H9 (cell line): ENCODE measurements around the gene IGFBP4. TPM values are rescaled to one million over a fixed set of nuclear protein-coding genes. Genes with fewer than 3 reads are reported as not detected.

ENCODE experiments used
- DNase-seq: peaks from one replicate; pipeline ENCODE4 v3.0.0-alpha.2; 2017
- H2AFZ ChIP-seq: one replicate; pipeline ENCODE4 v1.6.1; 2013; ENCODE audit warnings: mild to moderate bottlenecking, low read length, control low read depth, moderate library complexity
- H2AK5ac ChIP-seq: 2 replicates; pipeline ENCODE4 v1.6.1; 2013; ENCODE audit warnings: low read length, control low read depth, mixed read lengths; ENCODE audit not compliant: insufficient read length
- H2BK120ac ChIP-seq: one replicate; pipeline ENCODE4 v1.6.1; 2013; ENCODE audit warnings: low read depth, mild to moderate bottlenecking, low read length, control low read depth, inconsistent platforms; ENCODE audit not compliant: poor library complexity, severe bottlenecking
- H2BK12ac ChIP-seq: 2 replicates; pipeline ENCODE4 v1.6.1; 2013; ENCODE audit warnings: low read length, control low read depth, mixed read lengths, low read depth; ENCODE audit not compliant: insufficient read length
- H2BK15ac ChIP-seq: 2 replicates; pipeline ENCODE4 v1.6.1; 2013; ENCODE audit warnings: low read depth, low read length, control low read depth
- H2BK20ac ChIP-seq: one replicate; pipeline ENCODE4 v1.6.1; 2013; ENCODE audit warnings: low read depth, mild to moderate bottlenecking, low read length, control low read depth, inconsistent platforms; ENCODE audit not compliant: poor library complexity, severe bottlenecking
- H2BK5ac ChIP-seq: 2 replicates; pipeline ENCODE4 v1.6.1; 2013; ENCODE audit warnings: low read length, control low read depth, mixed read lengths; ENCODE audit not compliant: insufficient read length
- H3K14ac ChIP-seq: 2 replicates; pipeline ENCODE4 v1.6.1; 2013; ENCODE audit warnings: low read length, control low read depth; ENCODE audit not compliant: insufficient read depth
- H3K18ac ChIP-seq: 2 replicates; pipeline ENCODE4 v1.6.1; 2013; ENCODE audit warnings: low read depth, mild to moderate bottlenecking, mixed read lengths, low read length, control low read depth; ENCODE audit not compliant: insufficient read length
- H3K23ac ChIP-seq: 2 replicates; pipeline ENCODE4 v1.6.1; 2013; ENCODE audit warnings: low read length, control low read depth, mixed read lengths, low read depth; ENCODE audit not compliant: insufficient read length
- H3K23me2 ChIP-seq: 2 replicates; pipeline ENCODE4 v1.6.1; 2013; ENCODE audit warnings: low read depth, mild to moderate bottlenecking, mixed read lengths, low read length, control low read depth; ENCODE audit not compliant: insufficient read length, poor library complexity, severe bottlenecking
- H3K27ac ChIP-seq: 2 replicates; pipeline ENCODE4 v1.5.1; 2013; ENCODE audit warnings: low read length, control low read depth, mixed read lengths, low read depth; ENCODE audit not compliant: insufficient read length
- H3K27me3 ChIP-seq: 2 replicates; pipeline ENCODE4 v1.6.1; 2013; ENCODE audit warnings: low read length, control low read depth, inconsistent platforms; ENCODE audit not compliant: insufficient read depth
- H3K4ac ChIP-seq: 2 replicates; pipeline ENCODE4 v1.6.1; 2013; ENCODE audit warnings: low read depth, mild to moderate bottlenecking, control low read depth, inconsistent platforms, low read length, moderate library complexity
- H3K4me1 ChIP-seq: 2 replicates; pipeline ENCODE4 v1.6.1; 2013; ENCODE audit warnings: low read length, control low read depth, inconsistent platforms; ENCODE audit not compliant: insufficient read depth
- H3K4me2 ChIP-seq: 2 replicates; pipeline ENCODE4 v1.6.1; 2013; ENCODE audit warnings: low read length, control low read depth, mixed read lengths; ENCODE audit not compliant: insufficient read length, insufficient read depth
- H3K56ac ChIP-seq: 2 replicates; pipeline ENCODE4 v1.6.1; 2013; ENCODE audit warnings: low read depth, mild to moderate bottlenecking, mixed read lengths, low read length, control low read depth; ENCODE audit not compliant: insufficient read length
- H3K79me1 ChIP-seq: 2 replicates; pipeline ENCODE4 v1.6.1; 2013; ENCODE audit warnings: low read depth, mild to moderate bottlenecking, moderate library complexity, low read length, control low read depth, inconsistent platforms; ENCODE audit not compliant: insufficient read depth, poor library complexity, severe bottlenecking
- H3K79me2 ChIP-seq: 2 replicates; pipeline ENCODE4 v1.6.1; 2013; ENCODE audit warnings: low read length, control low read depth, inconsistent platforms; ENCODE audit not compliant: insufficient read depth
- H3K9ac ChIP-seq: 2 replicates; pipeline ENCODE4 v1.6.1; 2013; ENCODE audit warnings: low read length, control low read depth, mixed read lengths; ENCODE audit not compliant: insufficient read length; ENCODE audit errors: extremely low read depth
- H3K9me3 ChIP-seq: one replicate; pipeline ENCODE4 v1.6.1; 2013; ENCODE audit warnings: low read depth, low read length, inconsistent platforms; ENCODE audit not compliant: control insufficient read depth
- H3T11ph ChIP-seq: one replicate; pipeline ENCODE4 v1.6.1; 2013; ENCODE audit warnings: mild to moderate bottlenecking, low read length, control low read depth, inconsistent platforms
- H4K20me1 ChIP-seq: one replicate; pipeline ENCODE4 v1.6.1; 2013; ENCODE audit not compliant: control insufficient read depth, insufficient read length, insufficient read depth
- H4K5ac ChIP-seq: 2 replicates; pipeline ENCODE4 v1.6.1; 2013; ENCODE audit warnings: low read depth, mild to moderate bottlenecking, mixed read lengths, low read length, control low read depth; ENCODE audit not compliant: insufficient read length
- H4K8ac ChIP-seq: replicated peaks from 2 replicates; pipeline ENCODE4 v1.6.1; 2013; ENCODE audit warnings: low read length, control low read depth, mixed read lengths, low read depth; ENCODE audit not compliant: insufficient read length
- H4K91ac ChIP-seq: 2 replicates; pipeline ENCODE4 v1.6.1; 2013; ENCODE audit warnings: low read depth, mild to moderate bottlenecking, moderate library complexity, mixed read lengths, low read length, control low read depth; ENCODE audit not compliant: insufficient read length
- H3K27ac Mint-ChIP-seq, 3 experiments: 2 replicates in 2 of 3; 3 replicates in 1 of 3; pipeline ENCODE4 v1.8.0; 2020 to 2021; ENCODE audit warnings: mixed read lengths in 3 of 3, mild to moderate bottlenecking in 1 of 3, moderate library complexity in 1 of 3
- H3K27me3 Mint-ChIP-seq: 2 replicates; pipeline ENCODE4 v1.8.0; 2021; ENCODE audit warnings: low read depth, mild to moderate bottlenecking, moderate library complexity, mixed read lengths
- H3K36me3 Mint-ChIP-seq, 3 experiments: 2 replicates in 2 of 3; 3 replicates in 1 of 3; pipeline ENCODE4 v1.8.0; 2020 to 2021; ENCODE audit warnings: low read depth in 3 of 3, mixed read lengths in 3 of 3; ENCODE audit not compliant: insufficient read depth in 1 of 3
- H3K4me1 Mint-ChIP-seq, 2 experiments: 2 replicates each; pipeline ENCODE4 v1.8.0; 2020; ENCODE audit warnings: mixed read lengths in 2 of 2
- H3K4me3 Mint-ChIP-seq, 2 experiments: 2 replicates in 1 of 2; 3 replicates in 1 of 2; pipeline ENCODE4 v1.8.0; 2020 to 2021; ENCODE audit warnings: mild to moderate bottlenecking in 2 of 2, mixed read lengths in 2 of 2, moderate library complexity in 1 of 2
- H3K9me3 Mint-ChIP-seq, 2 experiments: 2 replicates in 1 of 2; 3 replicates in 1 of 2; pipeline ENCODE4 v1.8.0; 2020; ENCODE audit warnings: mild to moderate bottlenecking in 2 of 2, mixed read lengths in 2 of 2, moderate library complexity in 1 of 2
- CTCF ChIP-seq: fragments of 200-600 bp; sonication (generic); conservative IDR thresholded peaks from 3 replicates; pipeline ENCODE4 v1.8.0; 2021; ENCODE audit warnings: antibody characterized with exemption, mild to moderate bottlenecking
- WGBS: extraction: QIAGEN DNeasy Blood & Tissue Kit; methylation state at CpG from one replicate; pipeline ENCODE4 v1.1.7; 2013; ENCODE audit warnings: missing lambda C conversion rate, low lambda C conversion rate, mixed read lengths; ENCODE audit not compliant: insufficient read length; ENCODE audit errors: extremely low coverage; 5-methylcytosine and 5-hydroxymethylcytosine counted together
- total RNA-seq: library from RNA; stranded (reverse); gene quantifications from 2 replicates; pipeline ENCODE4 v1.2.1, GENCODE V29; 2021

IGFBP4 gene
- total RNA-seq, 1 experiment from 2014 or later: 49.9 TPM

- Histone ChIP-seq H3K4ac (no peak overlapping the region), H3K9me3 (no peaks in the 10 kb centered on the region), H2BK15ac (no peak overlapping the region), H4K8ac (no peak overlapping the region), H3K56ac (no peak overlapping the region), H4K20me1 (no peaks in the 10 kb centered on the region), H3K79me1 (no peaks in the 10 kb centered on the region), H3K79me2 (peaks cover 3% of the 10 kb centered on the region; the same call in 1 of the 2 replicates), H3K4me1 (no peaks in the 10 kb centered on the region; the same call in 1 of the 2 replicates), H2AK5ac (no peak overlapping the region), H4K5ac (no peak overlapping the region), H3K4me2 (no peak overlapping the region), H3K9ac (no peak overlapping the region), H3K27me3 (no peaks in the 10 kb centered on the region), H3T11ph (no peak overlapping the region), H3K14ac (no peak overlapping the region), H3K27ac (no peak overlapping the region), H4K91ac (no peak overlapping the region), H2AFZ (no peak overlapping the region), H3K23me2 (peaks cover 2% of the 10 kb centered on the region), H3K23ac (no peak overlapping the region), H2BK120ac (no peak overlapping the region), H3K18ac (no peak overlapping the region), H2BK12ac (no peak overlapping the region), H2BK20ac (no peak overlapping the region), H2BK5ac (no peak overlapping the region)
- Mint-ChIP-seq H3K4me1 (peaks cover 40 to 54% of the 10 kb centered on the region in 2 experiments), H3K4me3 (no peak overlapping the region), H3K9me3 (no peaks in the 10 kb centered on the region), H3K27ac (peak overlapping the region; percentile 55 to 95 (median 64); a peak in 3 of 7 replicates), H3K36me3 (peaks cover 62 to 86% (median 76%) of the 10 kb centered on the region in 3 experiments), H3K27me3 (no peaks in the 10 kb centered on the region)
- TF ChIP-seq CTCF: no peak
- WGBS: no CpG with 5 or more reads among the region's 4 CpGs
- no peak for DNase-seq
Observed at GRCh38 chr17:40411821-40412220, 31.4 kb upstream of the IGFBP4 start.
